ENCODE data around the gene FBXW4. TPM values are rescaled to one million over a fixed set of nuclear protein-coding genes. Genes with fewer than 3 reads are reported as not detected.

FBXW4 gene
- total RNA-seq, 4 donors from 2014 or later: 48.4 to 91.6 (median 55.6) TPM

GRCh38 chr10:101726115-101726387 is 31.1 kb upstream of the FBXW4 start:
- Histone ChIP-seq H3K9me3 (no peaks in the 10 kb centered on the region), H3K4me3 (no peak overlapping the region), H3K36me3 (no peaks in the 10 kb centered on the region), H3K27ac (peak overlapping the region in 3 of 4 donors; percentile 33 to 59 (median 39)), H3K27me3 (no peaks in the 10 kb centered on the region), H3K4me1 (peaks cover 0 to 20% (median 7%) of the 10 kb centered on the region in 4 donors)
- 48% methylated on average over 2 of the region's 2 CpGs; no CpG with 5 or more reads in 1 of the 2 donors for WGBS, 2 donors (ENCODE audit: low coverage in 1 of 2)
- in situ Hi-C loops (cut with MboI; ENCODE audit: low pct_ligation_motif_present in 1 of 4, low pct_unique_long_range_greater_than_20kb in 1 of 4, low sequenced_read_pairs in 3 of 4) (no loop called here), intact Hi-C loops (cut with DNase I; ENCODE audit: low total_unique reads) (no loop called here)
- no peak for DNase-seq
- TF ChIP-seq POLR2AphosphoS5 (IDR thresholded peaks at IDR 0.05): peak in 1 of 3 donors; percentile 10
- TF ChIP-seq CTCF (IDR thresholded peaks at IDR 0.05): no peak

GRCh38 chr10:101725296-101726114 is 30.5 kb upstream of the FBXW4 start:
- 41 to 44% methylated on average over 4 to 8 of the region's 8 CpGs for WGBS, 2 donors (ENCODE audit: low coverage in 1 of 2)
- TF ChIP-seq POLR2A (IDR thresholded peaks at IDR 0.05): no peak
- no peak for TF ChIP-seq EP300 (IDR thresholded peaks at IDR 0.05; ENCODE audit: low read depth)
- H3K4me1 ChIP-seq: peaks cover 0 to 20% (median 7%) of the 10 kb centered on the region in 4 donors

GRCh38 chr10:101724446-101724845 is 29.5 kb upstream of the FBXW4 start:
- Histone ChIP-seq H3K4me1 (peaks cover 0 to 20% (median 7%) of the 10 kb centered on the region in 4 donors), H3K36me3 (no peaks in the 10 kb centered on the region), H3K4me3 (no peak overlapping the region), H3K27ac (no peak overlapping the region), H3K9me3 (no peaks in the 10 kb centered on the region), H3K27me3 (no peaks in the 10 kb centered on the region)
- intact Hi-C loops (cut with DNase I; ENCODE audit: low total_unique reads): no loop called here
- in situ Hi-C loops (cut with MboI; ENCODE audit: low pct_ligation_motif_present in 1 of 4, low pct_unique_long_range_greater_than_20kb in 1 of 4, low sequenced_read_pairs in 3 of 4): no loop called here
- TF ChIP-seq POLR2A (IDR thresholded peaks at IDR 0.05) (no peak), CTCF (IDR thresholded peaks at IDR 0.05) (no peak), EP300 (IDR thresholded peaks at IDR 0.05; ENCODE audit: low read depth) (no peak), POLR2AphosphoS5 (IDR thresholded peaks at IDR 0.05) (no peak)
- 73 to 90% methylated on average over 1 to 2 of the region's 2 CpGs for WGBS, 2 donors (ENCODE audit: low coverage in 1 of 2)
- DNase-seq: no peak

More at GRCh38 chr10:101725296-101726114, 30.5 kb upstream of the FBXW4 start:
- peak; percentile 45 for DNase-seq
- peak overlapping the region in 3 of 4 donors; percentile 21 to 59 (median 33) for H3K27ac ChIP-seq
- H3K9me3 ChIP-seq: no peaks in the 10 kb centered on the region
- in situ Hi-C loops (cut with MboI; ENCODE audit: low pct_ligation_motif_present in 1 of 4, low pct_unique_long_range_greater_than_20kb in 1 of 4, low sequenced_read_pairs in 3 of 4) (no loop called here), intact Hi-C loops (cut with DNase I; ENCODE audit: low total_unique reads) (no loop called here)
- H3K27me3 ChIP-seq: no peaks in the 10 kb centered on the region
- H3K4me3 ChIP-seq: no peak overlapping the region
- no peaks in the 10 kb centered on the region for H3K36me3 ChIP-seq

- DNase-seq: no peak
- no peak overlapping the region for H3K4me3 ChIP-seq
- in situ Hi-C loops (cut with MboI; ENCODE audit: low pct_ligation_motif_present in 1 of 4, low pct_unique_long_range_greater_than_20kb in 1 of 4, low sequenced_read_pairs in 3 of 4) (no loop called here), intact Hi-C loops (cut with DNase I; ENCODE audit: low total_unique reads) (no loop called here)
- TF ChIP-seq POLR2A (IDR thresholded peaks at IDR 0.05) (no peak), CTCF (IDR thresholded peaks at IDR 0.05) (no peak)
- H3K36me3 ChIP-seq: no peaks in the 10 kb centered on the region
- no peak overlapping the region for H3K27ac ChIP-seq
- no peaks in the 10 kb centered on the region for H3K27me3 ChIP-seq
- peaks cover 0 to 20% (median 7%) of the 10 kb centered on the region in 4 donors for H3K4me1 ChIP-seq
- WGBS, 2 donors (ENCODE audit: low coverage in 1 of 2): 80 to 95% methylated on average over 1 to 3 of the region's 3 CpGs
- no peaks in the 10 kb centered on the region for H3K9me3 ChIP-seq
Observed at GRCh38 chr10:101723176-101723575, 28.2 kb upstream of the FBXW4 start.

Data from transverse colon (tissue), 4 donors.